ENCODE measurements around the gene ERG.

Gene ERG

GRCh38 chr21:38433471-38433870 is 64.8 kb downstream of the ERG start:
- no peak for DNase-seq (ENCODE audit: low spot score)

DNA sequence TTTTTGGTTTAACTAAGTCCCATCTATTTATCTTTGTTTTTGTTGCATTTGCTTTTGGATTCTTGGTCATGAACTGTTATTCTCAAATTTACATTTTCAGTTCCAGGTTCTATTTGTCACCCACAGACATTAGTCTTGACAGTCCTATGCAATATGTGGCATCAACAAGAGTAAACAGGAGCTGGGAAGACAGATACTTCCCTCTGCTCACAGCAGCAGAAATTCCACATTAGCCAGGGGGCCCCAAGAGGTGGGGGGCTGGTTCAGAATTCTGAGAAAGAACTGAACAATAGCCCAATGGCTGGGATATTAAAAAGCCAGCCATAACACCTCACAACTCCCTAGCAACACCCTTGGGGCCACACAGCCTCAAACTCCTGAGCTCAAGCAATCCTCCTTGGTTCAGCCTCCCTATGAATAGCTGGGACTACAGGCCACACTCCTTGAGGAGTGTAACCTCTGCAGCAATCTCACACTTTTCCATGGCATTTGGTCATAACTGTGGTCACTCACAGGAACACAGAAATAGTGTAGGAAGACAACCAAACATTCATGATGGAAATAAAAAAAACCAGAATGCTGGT is 67.8 kb downstream of the ERG start:
- no peak for DNase-seq (ENCODE audit: low spot score)

GRCh38 chr21:38429011-38429410 is 69.3 kb downstream of the ERG start:
- DNase-seq (ENCODE audit: low spot score): no peak

GRCh38 chr21:38428211-38428610 is 70.1 kb downstream of the ERG start:
- DNase-seq (ENCODE audit: low spot score): no peak

DNA sequence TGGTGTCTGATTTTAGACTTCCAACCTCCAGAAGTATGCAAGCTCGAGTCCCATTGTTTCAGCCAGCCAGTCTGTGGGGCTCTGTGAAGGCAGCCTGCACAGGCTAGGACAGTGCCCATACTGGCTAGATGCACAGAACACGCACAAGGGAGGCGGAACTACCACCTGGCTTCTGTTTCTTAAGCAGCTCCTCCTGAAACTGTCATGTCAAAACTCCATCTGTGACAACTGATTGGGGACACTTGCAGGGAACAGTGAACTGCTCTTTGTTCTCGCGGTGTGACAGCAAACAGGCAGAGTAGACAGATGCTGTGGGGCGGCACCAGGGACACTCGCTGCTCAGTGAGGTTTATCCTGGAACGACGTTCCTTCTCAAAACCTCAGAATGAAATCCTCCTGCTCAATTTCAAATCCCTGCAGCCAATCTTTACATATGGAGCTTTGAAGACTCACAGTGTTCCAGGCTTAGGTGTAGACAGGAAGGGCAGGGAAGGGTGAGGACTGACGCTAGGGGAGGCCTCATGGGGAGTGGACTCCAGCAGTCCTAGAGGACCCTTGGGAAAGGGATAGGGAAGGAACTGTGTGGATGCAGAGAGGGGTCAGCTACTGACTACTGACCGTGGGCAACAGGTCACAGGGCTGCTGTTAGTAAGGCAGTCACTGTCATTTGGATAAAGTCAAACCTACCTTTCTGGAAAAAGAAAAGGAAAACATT is 73.8 kb downstream of the ERG start:
- DNase-seq (ENCODE audit: low spot score): no peak

GRCh38 chr21:38422082-38422481 is 76.2 kb downstream of the ERG start:
- DNase-seq (ENCODE audit: low spot score): no peak

- DNase-seq (ENCODE audit: low spot score): no peak
These were observed 78.1 kb downstream of the ERG start for GRCh38 chr21:38420140-38420539.

DNA sequence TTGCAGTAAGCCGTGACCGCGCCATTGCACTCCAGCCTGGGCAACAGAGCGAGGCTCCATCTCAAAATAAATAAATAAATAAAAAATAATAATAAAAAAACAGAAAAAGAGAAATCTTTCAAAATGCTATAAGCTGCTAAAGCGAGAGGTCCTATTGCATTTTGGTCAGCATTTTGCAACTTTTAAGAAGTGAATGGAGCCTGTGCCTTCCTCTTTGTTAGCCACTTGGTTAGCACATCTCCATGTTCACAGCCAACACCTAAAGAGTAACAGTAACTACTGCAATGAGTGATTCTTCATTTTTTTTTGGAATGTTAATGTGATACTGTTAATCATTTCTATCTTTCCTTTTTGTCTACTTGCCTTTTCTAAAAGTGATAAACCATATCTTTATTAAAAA is 80.6 kb downstream of the ERG start:
- DNase-seq (ENCODE audit: low spot score): no peak

DNA sequence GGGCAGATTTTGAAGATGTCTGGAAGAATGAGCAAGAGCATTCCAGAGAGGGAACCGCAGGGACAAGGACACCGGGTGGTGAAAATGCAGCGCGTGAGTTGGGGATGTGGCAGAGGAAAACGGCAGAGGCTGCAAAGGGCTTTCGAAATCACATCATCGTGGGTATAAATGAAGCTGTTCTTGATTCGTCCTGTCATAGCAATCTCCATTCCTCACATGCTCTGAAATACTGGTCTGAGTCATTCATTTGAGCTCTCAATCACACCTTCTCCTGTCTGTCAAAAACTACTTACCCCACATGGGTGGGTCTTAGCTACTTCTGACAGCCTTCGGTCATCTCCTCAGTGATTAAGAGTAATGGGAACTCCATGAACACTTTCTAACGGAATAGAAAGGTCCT is 81.5 kb downstream of the ERG start:
- no peak for DNase-seq (ENCODE audit: low spot score)

DNA sequence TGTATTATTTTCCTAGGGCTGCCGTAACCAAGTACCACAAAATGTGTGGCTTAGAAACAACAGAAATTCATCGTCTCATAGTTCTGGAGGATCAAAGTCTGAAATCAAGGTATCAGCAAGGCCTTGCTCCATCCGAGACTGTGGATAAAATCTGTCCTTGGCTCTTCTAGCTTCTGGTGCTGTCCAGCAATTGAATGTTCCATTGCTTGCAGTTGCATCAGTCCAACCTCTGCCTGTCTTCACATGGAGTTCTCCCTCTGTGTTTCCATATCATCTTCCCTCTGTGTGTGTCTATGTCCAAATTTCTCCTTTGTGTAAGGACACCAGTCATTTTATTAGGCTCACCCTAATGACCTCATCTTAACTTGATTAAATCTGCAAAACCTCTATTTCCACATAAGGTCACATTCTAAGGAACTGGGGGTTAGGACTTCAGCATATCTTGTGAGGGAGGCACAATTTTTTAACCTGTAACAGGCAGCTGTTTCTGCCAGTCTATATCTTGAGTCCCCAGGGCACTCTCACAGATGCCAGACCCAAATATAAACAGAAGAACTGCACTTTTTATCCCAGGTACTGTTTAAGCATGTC is 84.2 kb downstream of the ERG start:
- DNase-seq (ENCODE audit: low spot score): no peak

DNA sequence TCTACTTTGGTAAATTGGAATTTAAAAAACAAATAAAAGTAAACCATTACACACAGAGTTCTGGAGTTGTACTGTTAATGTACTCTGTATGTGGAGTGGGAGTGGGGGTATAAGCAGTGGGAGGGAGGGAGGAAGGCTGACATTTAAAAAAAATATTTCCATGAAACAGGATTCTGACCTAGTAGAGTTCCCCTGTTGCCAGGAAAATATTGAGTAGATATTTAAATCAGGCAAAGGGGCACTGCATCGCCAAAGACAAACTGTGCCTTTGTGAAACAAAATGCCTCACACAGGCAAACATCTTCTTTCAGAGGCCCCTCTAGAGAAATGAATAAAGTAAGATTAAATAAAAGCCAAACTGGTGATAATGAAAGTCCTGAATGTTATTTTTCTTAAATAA is 87.8 kb downstream of the ERG start:
- DNase-seq (ENCODE audit: low spot score): no peak

DNA sequence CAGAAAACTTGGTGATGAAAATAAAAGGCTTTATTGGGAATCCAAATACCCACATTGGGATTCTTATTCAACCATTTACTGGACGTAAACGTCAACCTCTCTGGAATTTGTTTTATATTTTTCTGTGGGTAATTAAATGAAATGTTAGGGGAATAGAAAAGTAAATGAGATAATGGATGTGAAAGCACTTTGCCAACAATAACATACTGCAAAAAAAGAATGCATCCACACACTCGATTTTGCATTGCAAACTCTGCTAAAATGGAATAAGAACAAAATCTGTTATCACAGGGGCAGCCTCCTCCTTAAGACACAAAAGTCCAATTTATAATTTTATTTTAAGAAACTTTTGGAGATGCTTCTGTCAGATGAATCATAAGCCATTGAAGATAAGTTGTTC is 88.4 kb downstream of the ERG start:
- no peak for DNase-seq (ENCODE audit: low spot score)

GRCh38 chr21:38404177-38404576 is 94.1 kb downstream of the ERG start:
- no peak for DNase-seq (ENCODE audit: low spot score)

DNA sequence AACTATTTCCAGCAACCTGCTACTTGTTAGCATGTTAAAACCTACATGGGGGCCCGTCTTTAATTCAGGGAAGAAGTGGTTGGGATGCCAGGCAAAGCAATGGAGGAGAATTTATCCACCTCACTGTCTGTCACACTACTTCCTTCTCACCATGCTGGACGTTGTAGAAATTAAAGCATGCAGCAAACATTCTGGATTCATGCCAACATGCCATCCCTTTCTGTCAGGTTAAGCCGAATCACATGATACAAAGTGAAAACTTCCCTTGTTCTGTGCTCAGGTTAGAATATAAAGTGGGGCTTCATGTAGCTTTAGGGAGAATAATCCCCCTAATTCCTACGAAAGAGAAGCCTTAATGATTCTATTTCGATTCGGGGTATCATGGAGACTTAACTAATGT is 95.5 kb downstream of the ERG start:
- DNase-seq (ENCODE audit: low spot score): no peak

- no peak for DNase-seq (ENCODE audit: low spot score)
These were observed 96.0 kb downstream of the ERG start for GRCh38 chr21:38402291-38402690.

- no peak for DNase-seq (ENCODE audit: low spot score)
These were observed 96.9 kb downstream of the ERG start for GRCh38 chr21:38401191-38401926.

- no peak for DNase-seq (ENCODE audit: low spot score)
These were observed 97.9 kb downstream of the ERG start for GRCh38 chr21:38400195-38400919.

DNA sequence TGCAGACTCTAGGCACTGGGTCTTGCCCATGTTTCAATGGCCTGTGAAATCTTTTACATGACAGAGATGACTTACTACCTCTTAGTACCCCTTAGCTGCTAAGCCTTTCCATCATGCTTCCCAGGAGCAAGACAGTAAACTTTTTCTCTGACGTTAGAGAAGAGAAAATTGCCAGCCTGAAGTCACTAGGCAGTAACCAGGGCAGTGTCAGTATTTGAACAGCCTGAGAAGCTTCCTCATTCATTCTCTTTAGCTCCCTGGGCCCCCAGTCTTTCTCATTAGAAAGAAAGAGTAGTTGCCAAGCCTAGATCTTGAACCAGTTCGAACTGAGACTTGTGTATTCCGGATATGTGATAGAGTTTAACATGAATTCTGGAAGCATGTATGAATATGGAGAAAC is 99.2 kb downstream of the ERG start:
- DNase-seq (ENCODE audit: low spot score): no peak

DNA sequence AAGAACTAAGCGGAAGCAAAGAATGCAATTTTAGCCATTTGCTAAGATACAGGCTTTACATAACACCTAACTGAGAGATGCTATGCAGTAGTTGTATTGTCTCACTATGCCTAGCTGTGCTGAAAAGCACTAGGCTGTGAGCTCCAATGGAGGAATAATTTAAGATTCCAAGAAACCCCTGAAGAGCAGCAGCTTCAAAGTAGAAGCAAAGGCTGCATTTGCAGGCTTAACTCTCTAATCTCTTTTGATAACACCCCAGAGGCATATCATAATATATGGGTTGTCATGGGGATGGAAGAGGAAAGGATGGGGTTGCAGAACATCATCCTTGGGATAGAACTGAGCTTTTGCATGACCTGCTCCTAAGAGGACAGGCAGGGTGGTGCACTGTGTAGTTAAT is 102.0 kb downstream of the ERG start:
- no peak for DNase-seq (ENCODE audit: low spot score)

GRCh38 chr21:38395581-38395980 is 102.7 kb downstream of the ERG start:
- no peak for DNase-seq (ENCODE audit: low spot score)

DNA sequence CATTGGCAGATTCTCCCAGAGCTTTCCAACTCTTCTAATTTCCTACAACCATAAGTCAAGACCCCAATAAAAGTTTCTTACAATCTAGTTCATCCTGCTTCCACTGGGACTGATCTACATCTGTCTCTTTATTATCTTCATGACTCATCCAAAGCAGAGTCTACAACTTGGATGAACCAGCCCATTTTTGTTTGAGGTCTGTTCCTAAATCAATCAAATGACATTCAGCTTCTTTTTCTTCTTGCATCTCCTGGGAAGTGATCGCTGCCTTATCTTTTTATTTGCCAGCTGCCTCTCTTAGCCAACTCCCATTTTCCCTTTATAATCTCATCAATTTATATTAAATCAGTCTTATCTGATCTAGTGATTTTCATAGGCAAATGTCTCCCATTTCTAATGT is 105.6 kb downstream of the ERG start:
- no peak for DNase-seq (ENCODE audit: low spot score)

GRCh38 chr21:38389896-38390295 is 108.4 kb downstream of the ERG start:
- no peak for DNase-seq (ENCODE audit: low spot score)

- no peak for DNase-seq (ENCODE audit: low spot score)
These were observed 109.0 kb downstream of the ERG start for GRCh38 chr21:38389354-38389676.

All from globus pallidus (tissue), 1 donor.